NCI-H128 (cell line): ENCODE data around the gene ZNF200.

Source experiments
- DNase-seq: peaks from one replicate; lab custom pipeline; 2025; ENCODE audit not compliant: unreplicated experiment; lab: John Stamatoyannopoulos, UW

ZNF200 gene

DNA sequence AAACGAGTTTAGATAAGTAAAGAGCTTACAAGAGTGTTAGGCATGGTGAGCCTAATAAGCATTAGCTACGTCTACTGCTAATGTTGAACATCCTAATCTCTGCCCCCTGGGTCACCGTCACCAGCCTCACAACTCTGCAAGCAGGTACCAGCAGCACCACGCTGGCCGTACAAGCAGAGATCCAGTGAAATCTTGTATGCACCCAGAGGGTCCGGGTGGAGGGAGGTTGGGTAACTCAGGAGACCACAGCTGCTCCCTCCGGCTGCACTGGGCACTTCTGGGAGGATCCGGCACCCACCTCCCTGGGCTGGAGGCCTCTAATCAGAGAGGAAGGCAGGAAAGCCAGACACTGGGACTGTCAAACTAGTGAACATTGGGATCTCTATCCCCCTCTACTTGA, 55.3 kb downstream of the ZNF200 start:
- DNase-seq, result no peak

GRCh38 chr16:3175157-3176093, 59.5 kb downstream of the ZNF200 start:
- no peak for DNase-seq

DNA sequence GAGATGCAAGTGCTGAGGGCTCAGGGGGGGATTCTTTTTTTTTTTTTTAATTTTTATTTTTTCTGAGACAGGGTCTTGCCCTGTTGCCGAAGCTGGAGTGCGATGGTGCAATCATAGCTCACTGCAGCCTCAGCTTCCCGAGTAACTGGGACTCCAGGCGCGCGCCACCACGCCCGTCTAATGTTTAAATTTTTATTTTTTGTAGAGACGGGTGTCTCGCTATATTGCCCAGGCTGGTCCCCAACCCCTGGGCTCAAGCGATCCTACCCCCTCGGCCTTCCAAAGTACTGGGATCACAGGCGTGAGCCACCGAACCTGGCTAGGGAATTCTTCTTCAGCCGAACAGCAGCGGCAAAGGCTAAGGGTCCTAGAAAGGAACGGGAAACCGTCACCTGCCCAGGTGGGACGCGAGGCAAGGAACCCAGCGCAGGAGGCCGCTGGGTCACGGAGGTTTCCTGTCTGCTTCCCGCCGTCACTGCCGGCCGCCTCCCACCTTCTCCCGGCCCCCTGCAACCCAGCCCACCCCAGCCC, 60.3 kb downstream of the ZNF200 start:
- DNase-seq, result no peak

- DNase-seq, result no peak
These were observed 60.9 kb downstream of the ZNF200 start for GRCh38 chr16:3173892-3174617.
